Neural progenitor cell (in vitro differentiated cells): ENCODE results near the gene SET. TPM values are rescaled to one million over a fixed set of nuclear protein-coding genes. Genes with fewer than 3 reads are reported as not detected.

Experiments used
- DNase-seq: peaks from one replicate; pipeline ENCODE4 v3.0.0-alpha.2; 2016; ENCODE audit warnings: low spot score
- H2AFZ ChIP-seq: fragments of 200-600 bp; sonication (generic); replicated peaks from 2 replicates; pipeline ENCODE4 v1.6.1; 2016; ENCODE audit warnings: antibody characterized with exemption
- H3F3A ChIP-seq: fragments of 200-600 bp; sonication (generic); 2 replicates; pipeline ENCODE4 v1.6.1; 2016; ENCODE audit warnings: antibody characterized with exemption, low read depth
- H3K27ac ChIP-seq: fragments of 200-600 bp; sonication (generic); 2 replicates; pipeline ENCODE4 v1.5.1; 2016; ENCODE audit warnings: mild to moderate bottlenecking
- H3K27me3 ChIP-seq: fragments of 200-600 bp; sonication (generic); 2 replicates; pipeline ENCODE4 v1.6.1; 2016; ENCODE audit warnings: mild to moderate bottlenecking, moderate library complexity
- H3K36me3 ChIP-seq: fragments of 200-600 bp; sonication (generic); 2 replicates; pipeline ENCODE4 v1.5.1; 2016
- H3K4me1 ChIP-seq: fragments of 200-600 bp; sonication (generic); 2 replicates; pipeline ENCODE4 v1.6.1; 2016; ENCODE audit warnings: mixed run types
- H3K4me2 ChIP-seq: fragments of 200-600 bp; sonication (generic); 2 replicates; pipeline ENCODE4 v1.6.1; 2016
- H3K4me3 ChIP-seq: fragments of 200-600 bp; sonication (generic); 2 replicates; pipeline ENCODE4 v1.5.1; 2016
- H3K79me2 ChIP-seq: fragments of 200-600 bp; sonication (generic); 2 replicates; pipeline ENCODE4 v1.6.1; 2016; ENCODE audit warnings: low read depth
- H3K9ac ChIP-seq: fragments of 200-600 bp; sonication (generic); 2 replicates; pipeline ENCODE4 v1.6.1; 2016
- H3K9me3 ChIP-seq: fragments of 200-600 bp; sonication (generic); 2 replicates; pipeline ENCODE4 v1.5.1; 2016; ENCODE audit warnings: low read depth
- H4K20me1 ChIP-seq: fragments of 200-600 bp; sonication (generic); 2 replicates; pipeline ENCODE4 v1.6.1; 2016; ENCODE audit warnings: low read depth
- H3K27ac Mint-ChIP-seq: 3 replicates; pipeline ENCODE4 v1.8.0; 2021; ENCODE audit warnings: mixed read lengths
- H3K27me3 Mint-ChIP-seq: 2 replicates; pipeline ENCODE4 v1.8.0; 2022; ENCODE audit warnings: low read depth, mild to moderate bottlenecking, inconsistent platforms, moderate library complexity, mixed read lengths; ENCODE audit not compliant: insufficient read depth
- H3K36me3 Mint-ChIP-seq: 3 replicates; pipeline ENCODE4 v1.8.0; 2021; ENCODE audit warnings: mixed read lengths
- H3K4me1 Mint-ChIP-seq: 3 replicates; pipeline ENCODE4 v1.8.0; 2021; ENCODE audit warnings: mixed read lengths
- H3K4me3 Mint-ChIP-seq: 3 replicates; pipeline ENCODE4 v1.8.0; 2021; ENCODE audit warnings: mild to moderate bottlenecking, moderate library complexity, mixed read lengths
- H3K9me3 Mint-ChIP-seq: 3 replicates; pipeline ENCODE4 v1.8.0; 2020; ENCODE audit warnings: mixed read lengths
- CTCF ChIP-seq: fragments of 200-600 bp; sonication (generic); IDR thresholded peaks from 2 replicates; pipeline ENCODE4 v1.5.1; 2017; ENCODE audit warnings: antibody characterized with exemption, mild to moderate bottlenecking
- EZH2 ChIP-seq: fragments of 200-600 bp; sonication (generic); IDR thresholded peaks from 2 replicates; pipeline ENCODE4 v1.6.1; 2017; ENCODE audit warnings: antibody characterized with exemption, mild to moderate bottlenecking, moderate library complexity
- EZH2phosphoT487 ChIP-seq: fragments of 200-600 bp; sonication (generic); IDR thresholded peaks from 2 replicates; pipeline ENCODE4 v1.6.1; 2017; ENCODE audit warnings: antibody characterized with exemption
- total RNA-seq: library from RNA; depleted of rRNA; stranded (reverse); fragments of >200 nt; gene quantifications from 2 replicates; pipeline ENCODE4 v1.2.3, GENCODE V29; 2015; ENCODE audit warnings: low replicate concordance

Gene SET
- total RNA-seq, 1 donor from 2014 or later: 1,683 TPM

- no peak overlapping the region for H3K4me2 ChIP-seq
- no peaks in the 10 kb centered on the region for H3K9me3 ChIP-seq
- no peaks in the 10 kb centered on the region for H3K4me1 ChIP-seq
- Mint-ChIP-seq H3K4me3 (no peak overlapping the region), H3K27me3 (peaks cover 4% of the 10 kb centered on the region), H3K36me3 (peaks cover 6% of the 10 kb centered on the region), H3K9me3 (no peaks in the 10 kb centered on the region), H3K4me1 (peaks cover 15% of the 10 kb centered on the region), H3K27ac (no peak overlapping the region)
- no peak overlapping the region for H3K27ac ChIP-seq
- H3K27me3 ChIP-seq: peaks cover 8% of the 10 kb centered on the region
- H4K20me1 ChIP-seq: peaks cover 4% of the 10 kb centered on the region
- H3K79me2 ChIP-seq: no peaks in the 10 kb centered on the region
- H3K36me3 ChIP-seq: no peaks in the 10 kb centered on the region
- no peak overlapping the region for H2AFZ ChIP-seq
- TF ChIP-seq EZH2: no peak
- TF ChIP-seq EZH2phosphoT487: no peak
- no peak for TF ChIP-seq CTCF
- no peak overlapping the region for H3K4me3 ChIP-seq
- peaks cover 17% of the 10 kb centered on the region for H3F3A ChIP-seq
- no peak overlapping the region for H3K9ac ChIP-seq
- DNase-seq: no peak
Measured at GRCh38 chr9:128706045-128706444, 17.0 kb downstream of the SET start.

GRCh38 chr9:128706671-128707381, 17.8 kb downstream of the SET start:
- H3K9me3 ChIP-seq: no peaks in the 10 kb centered on the region
- Mint-ChIP-seq H3K4me3 (no peak overlapping the region), H3K9me3 (no peaks in the 10 kb centered on the region), H3K27ac (no peak overlapping the region), H3K27me3 (peaks cover 4% of the 10 kb centered on the region), H3K4me1 (peaks cover 8% of the 10 kb centered on the region), H3K36me3 (peaks cover 6% of the 10 kb centered on the region)
- no peak overlapping the region for H3K9ac ChIP-seq
- peaks cover 8% of the 10 kb centered on the region for H3K27me3 ChIP-seq
- H3K36me3 ChIP-seq: no peaks in the 10 kb centered on the region
- no peak for TF ChIP-seq CTCF
- TF ChIP-seq EZH2: no peak
- TF ChIP-seq EZH2phosphoT487: no peak
- H4K20me1 ChIP-seq: peaks cover 4% of the 10 kb centered on the region
- H2AFZ ChIP-seq: no peak overlapping the region
- no peaks in the 10 kb centered on the region for H3K4me1 ChIP-seq
- H3K4me3 ChIP-seq: no peak overlapping the region
- DNase-seq: no peak
- no peak overlapping the region for H3K4me2 ChIP-seq
- no peak overlapping the region for H3K27ac ChIP-seq
- H3F3A ChIP-seq: peaks cover 10% of the 10 kb centered on the region
- H3K79me2 ChIP-seq: no peaks in the 10 kb centered on the region

GRCh38 chr9:128707446-128707845, 18.4 kb downstream of the SET start:
- H3K36me3 Mint-ChIP-seq: peaks cover 8% of the 10 kb centered on the region
- H3K79me2 ChIP-seq: no peaks in the 10 kb centered on the region
- H3K27ac Mint-ChIP-seq: no peak overlapping the region
- peaks cover 7% of the 10 kb centered on the region for H3F3A ChIP-seq
- no peak for DNase-seq
- no peaks in the 10 kb centered on the region for H3K36me3 ChIP-seq
- no peak overlapping the region for H3K27ac ChIP-seq
- no peaks in the 10 kb centered on the region for H3K9me3 Mint-ChIP-seq
- no peak overlapping the region for H3K9ac ChIP-seq
- peaks cover 4% of the 10 kb centered on the region for H4K20me1 ChIP-seq
- no peak overlapping the region for H2AFZ ChIP-seq
- peaks cover 5% of the 10 kb centered on the region for H3K4me1 Mint-ChIP-seq
- no peak for TF ChIP-seq EZH2phosphoT487
- no peak for TF ChIP-seq CTCF
- no peak for TF ChIP-seq EZH2
- no peaks in the 10 kb centered on the region for H3K4me1 ChIP-seq
- peaks cover 8% of the 10 kb centered on the region for H3K27me3 ChIP-seq
- H3K4me3 Mint-ChIP-seq: no peak overlapping the region
- H3K4me2 ChIP-seq: no peak overlapping the region
- peaks cover 4% of the 10 kb centered on the region for H3K27me3 Mint-ChIP-seq
- H3K4me3 ChIP-seq: no peak overlapping the region
- no peaks in the 10 kb centered on the region for H3K9me3 ChIP-seq
